ENCODE data around the gene CCDC97.
"Not testable (repeated sequence)": the region's sequence is repeated elsewhere in the genome, so short reads cannot be mapped to it uniquely, and the experiment has no call there.

The CCDC97 gene

DNA sequence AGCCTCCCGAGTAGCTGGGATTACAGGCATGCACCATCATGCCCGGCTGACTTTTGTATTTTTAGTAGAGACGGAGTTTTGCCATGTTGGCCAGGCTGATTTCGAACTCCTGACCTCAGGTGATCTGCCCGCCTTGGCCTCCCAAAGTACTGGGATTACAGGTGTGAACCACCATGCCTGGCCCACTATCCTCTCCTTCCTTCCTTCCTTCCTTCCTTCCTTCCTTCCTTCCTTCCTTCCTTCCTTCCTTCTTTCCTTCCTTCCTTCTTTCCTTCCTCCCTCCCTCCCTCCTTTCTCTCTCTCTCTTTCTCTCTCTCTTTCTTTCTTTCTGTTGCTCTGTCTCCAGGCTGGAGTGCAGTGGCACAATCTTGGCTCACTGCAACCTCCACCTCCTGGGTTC is 61.1 kb downstream of the CCDC97 start:
- not testable (repeated sequence) for DNase-seq

- DNase-seq = no peak
Observed at GRCh38 chr19:41371541-41371940, 61.6 kb downstream of the CCDC97 start.

GRCh38 chr19:41372501-41372900 is 62.5 kb downstream of the CCDC97 start:
- DNase-seq = no peak

DNA sequence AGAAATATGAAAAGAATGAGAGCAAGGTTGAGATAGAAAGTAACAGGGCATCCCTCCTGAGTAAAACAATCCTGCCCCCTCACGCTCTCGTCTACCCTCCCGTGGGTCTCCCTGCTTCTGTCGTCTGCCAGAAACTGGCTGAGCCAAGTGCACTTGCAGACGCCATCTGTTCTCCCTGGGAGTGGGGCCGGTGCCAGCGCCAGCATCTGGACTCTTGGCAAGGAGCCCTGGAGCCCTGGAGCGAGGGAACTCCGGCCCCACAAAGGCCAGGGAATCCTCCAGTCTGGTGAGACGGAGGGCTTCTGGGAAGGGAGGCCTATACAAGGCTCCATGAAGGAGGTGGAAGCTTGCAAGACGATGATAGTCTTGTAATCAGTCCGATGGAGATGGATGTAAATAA is 64.0 kb downstream of the CCDC97 start:
- DNase-seq = peak; percentile 23

All from NCI-H1436 (cell line).